SHP77 (cell line): Measurements from ENCODE around the gene TJP1.
A peak's percentile ranks its signal among the peaks of the same experiment; 100 is the strongest.
"Not testable (repeated sequence)": the region's sequence is repeated elsewhere in the genome, so short reads cannot be mapped to it uniquely, and the experiment has no call there.

Source experiments
- DNase-seq, 2 experiments: peaks; one replicate each; lab custom pipeline; 2025; lab: John Stamatoyannopoulos, UW

The TJP1 gene

GRCh38 chr15:29704950-29705597, 117.2 kb downstream of the TJP1 start:
- no peak for DNase-seq

DNA sequence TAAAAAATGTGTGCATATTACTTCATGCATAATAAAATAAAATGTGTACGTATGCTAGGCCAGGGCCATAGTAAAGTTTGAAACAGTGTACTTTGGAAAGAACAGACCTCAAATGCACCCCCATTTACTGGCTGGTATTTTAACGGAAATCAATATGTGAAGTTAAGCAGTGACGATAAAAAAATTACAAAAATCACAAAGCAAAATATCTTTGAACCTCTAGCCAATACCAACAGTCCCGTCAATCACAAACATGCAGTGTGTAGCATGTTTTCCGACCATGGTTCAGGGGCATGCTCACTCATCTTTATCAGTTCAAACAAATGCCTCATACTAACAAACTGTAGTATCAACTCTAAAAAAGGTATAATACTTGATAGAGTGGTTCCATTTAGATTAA, 121.1 kb downstream of the TJP1 start:
- DNase-seq, result no peak

- DNase-seq, result no peak
Observed at GRCh38 chr15:29700296-29700695, 122.0 kb downstream of the TJP1 start.

- peak; percentile 26 to 31 for DNase-seq
Observed at GRCh38 chr15:29699791-29700190, 122.5 kb downstream of the TJP1 start.

DNA sequence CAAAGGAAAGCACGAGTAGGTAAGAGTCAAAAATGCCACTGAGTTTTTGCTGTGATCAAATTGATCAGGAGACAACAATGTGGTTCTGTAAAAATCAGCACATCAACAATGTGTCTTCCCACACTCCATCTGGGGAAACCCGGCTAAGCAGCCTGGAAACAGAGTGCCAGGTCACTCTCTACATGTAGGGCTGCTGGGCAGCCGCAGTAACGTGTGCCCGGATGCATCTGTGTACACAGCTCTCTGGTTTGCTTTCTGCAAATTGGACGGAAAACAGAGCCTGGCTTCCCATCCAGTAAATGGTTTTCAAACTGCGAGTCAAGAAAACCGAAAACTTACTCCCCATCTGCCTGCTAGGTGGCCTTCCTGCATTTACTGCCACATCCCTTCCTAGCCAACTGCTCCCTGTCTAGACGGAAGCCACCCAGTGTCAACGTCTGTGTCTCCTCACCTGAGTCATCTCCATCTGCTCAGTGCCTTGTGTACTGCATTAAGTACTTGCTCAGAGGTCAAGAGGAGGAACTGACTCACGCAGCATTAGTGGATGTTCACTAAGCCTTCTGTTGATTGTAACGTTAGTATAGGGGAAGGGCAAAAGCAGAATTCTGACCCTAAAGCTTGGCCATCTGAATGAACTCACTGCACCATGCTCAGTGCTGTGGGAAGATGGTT, 124.1 kb downstream of the TJP1 start:
- DNase-seq, result peak; percentile 91 to 93

GRCh38 chr15:29696950-29697738, 125.1 kb downstream of the TJP1 start:
- DNase-seq, result no peak

- not testable (repeated sequence) for DNase-seq
Observed at GRCh38 chr15:29696506-29696905, 125.8 kb downstream of the TJP1 start.

DNA sequence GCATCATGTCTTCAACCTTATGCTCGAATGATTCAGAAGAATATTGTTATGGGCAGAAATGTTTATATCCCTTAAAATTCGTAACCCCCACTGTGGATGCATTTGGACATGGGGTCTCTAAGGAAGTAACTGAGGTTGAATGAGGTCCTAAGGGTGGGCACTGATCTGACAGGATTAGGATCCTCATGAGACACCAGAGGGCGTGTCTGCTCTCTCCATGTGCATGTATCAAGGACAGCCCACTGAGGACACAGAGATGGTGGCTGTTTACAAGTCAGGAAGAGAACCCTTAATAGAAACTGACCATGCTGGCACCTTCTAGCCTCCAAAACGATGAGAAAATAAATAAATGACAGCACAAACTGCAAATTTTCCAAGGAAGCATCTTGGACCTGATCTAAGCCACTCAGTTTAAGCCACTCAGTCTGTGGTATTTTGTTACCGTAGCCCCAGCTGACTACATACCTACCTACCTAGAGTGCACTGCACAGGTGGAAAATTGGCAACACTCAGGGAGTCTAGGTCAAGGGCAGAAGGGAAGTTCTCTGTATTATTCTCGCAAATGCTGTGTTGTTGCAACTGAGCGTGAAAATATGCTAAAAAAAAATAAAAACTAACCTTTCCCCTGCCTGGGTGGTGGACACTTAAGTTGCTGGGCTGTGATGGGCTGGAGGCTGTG, 126.6 kb downstream of the TJP1 start:
- no peak for DNase-seq

DNA sequence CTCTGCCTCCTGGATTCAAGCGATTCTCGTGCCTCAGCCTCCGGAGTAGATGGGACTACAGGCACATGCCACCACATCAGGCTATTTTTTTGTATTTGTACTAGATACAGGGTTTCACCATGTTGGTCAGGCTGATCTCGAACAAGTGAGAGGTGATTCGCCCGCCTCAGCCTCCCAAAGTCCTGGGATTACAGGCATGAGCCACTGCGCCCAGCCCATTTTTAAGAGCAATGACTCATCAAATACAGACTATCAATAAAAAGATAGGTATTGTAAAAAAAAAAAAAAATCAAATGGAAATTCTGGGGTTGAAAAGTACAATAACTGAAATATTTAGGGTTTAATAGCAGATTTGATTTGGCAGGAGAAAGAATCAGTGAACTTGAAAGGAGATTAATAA, 129.0 kb downstream of the TJP1 start:
- no peak for DNase-seq

GRCh38 chr15:29692527-29692926, 129.7 kb downstream of the TJP1 start:
- DNase-seq, result no peak

DNA sequence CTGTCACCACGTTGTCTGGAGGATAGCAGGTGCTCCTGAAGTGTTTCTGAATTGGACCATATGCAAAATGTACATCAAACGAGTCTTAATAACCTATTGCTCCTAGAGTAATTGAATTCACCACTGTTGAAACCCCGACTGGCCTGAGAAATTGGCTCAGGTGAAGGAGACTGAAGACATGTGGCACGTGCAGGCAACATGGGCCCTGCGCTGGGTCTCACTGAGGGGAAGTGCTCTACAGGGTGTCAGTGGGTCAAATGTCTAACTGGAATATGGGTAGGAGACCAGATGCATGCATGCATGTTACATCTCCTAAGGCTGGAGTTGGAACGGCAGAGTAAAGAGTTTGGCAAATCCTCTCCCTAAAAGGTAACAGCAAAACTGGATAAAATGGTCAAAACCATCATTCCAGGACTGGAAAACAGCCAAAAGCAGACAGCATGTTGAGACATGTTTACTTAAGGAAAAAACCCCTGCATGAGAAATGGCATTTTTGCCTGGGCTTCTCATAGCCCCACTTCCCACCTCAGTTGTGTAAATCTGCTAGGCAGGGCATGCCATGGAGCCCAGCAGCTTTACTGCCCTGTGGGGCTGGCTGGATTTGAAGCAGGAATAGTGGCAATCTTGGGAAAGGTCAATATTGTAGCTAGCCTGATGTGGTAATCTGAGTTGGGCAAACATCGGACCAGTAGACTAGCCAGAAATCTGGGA, 131.3 kb downstream of the TJP1 start:
- DNase-seq, result peak in 1 of 2 experiments; percentile 37

DNA sequence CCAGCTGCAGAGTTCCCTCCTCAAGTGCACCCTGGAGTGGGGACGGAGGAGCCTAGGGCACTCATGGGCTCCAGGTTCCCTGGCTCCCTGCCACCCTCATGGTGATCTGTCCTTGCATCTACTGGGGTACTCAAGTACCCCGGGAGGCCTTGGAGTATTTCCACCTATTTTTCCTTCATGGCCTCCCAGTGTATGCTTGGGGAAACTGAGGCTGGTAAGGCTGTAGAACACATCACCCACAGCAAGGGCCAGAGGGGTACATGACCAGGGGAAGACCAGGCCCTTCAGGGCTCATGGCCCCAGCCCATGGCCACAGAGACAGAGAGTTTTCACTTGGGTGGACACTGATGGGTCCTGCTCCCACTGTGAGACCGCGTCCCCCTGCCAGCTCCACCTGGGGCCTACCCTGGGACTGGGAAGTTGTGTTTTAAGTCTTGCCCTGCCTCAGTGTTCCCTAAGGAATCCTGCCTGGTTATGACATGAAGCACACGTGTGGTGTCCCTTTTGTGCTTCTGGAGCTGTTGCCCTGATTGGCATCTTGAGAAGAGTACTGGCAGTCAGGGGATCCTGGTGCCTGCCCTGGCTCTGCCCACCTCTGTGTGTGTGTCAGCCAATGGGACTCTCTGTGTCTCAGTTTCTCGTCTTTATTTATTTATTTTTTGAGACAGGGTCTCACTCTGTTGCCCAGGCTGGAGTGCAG, 132.8 kb downstream of the TJP1 start:
- DNase-seq, result no peak

DNA sequence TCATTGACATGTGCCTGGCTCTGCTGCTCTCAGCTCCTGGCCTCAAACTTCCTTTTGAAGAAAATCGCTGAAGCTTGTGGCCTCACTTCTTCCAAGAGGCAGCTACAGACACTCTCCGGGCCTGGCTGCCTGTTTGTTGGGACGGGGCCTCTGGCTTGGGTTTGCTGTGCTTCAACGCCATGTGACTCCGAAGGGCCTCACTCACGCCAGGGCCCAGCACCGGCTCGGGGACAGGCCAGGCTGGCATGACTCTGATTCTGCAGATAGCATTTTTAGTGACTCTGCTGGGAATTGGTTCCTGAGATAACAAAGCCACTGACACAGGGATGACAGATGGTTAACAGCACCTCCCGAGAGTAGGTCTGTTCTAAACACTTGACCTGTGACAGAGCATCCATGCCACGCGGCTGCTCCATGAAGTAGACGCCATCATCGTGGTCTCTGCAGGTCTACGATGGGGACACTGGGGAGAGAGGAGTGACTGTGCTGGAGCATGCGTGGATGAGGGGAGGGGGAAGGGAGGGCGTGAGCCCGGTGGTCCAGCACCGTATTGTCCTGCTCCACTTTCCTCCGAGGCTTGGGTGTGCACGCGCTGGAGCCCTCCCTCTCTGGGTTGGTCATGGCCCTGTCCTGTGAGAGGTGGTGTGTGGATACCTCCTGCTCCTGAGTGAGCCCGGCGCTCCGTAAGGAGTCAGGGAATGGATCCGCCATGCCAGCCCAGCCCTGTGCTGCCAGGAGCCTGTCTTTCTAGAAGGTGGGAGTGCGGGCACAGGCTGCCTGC, 133.6 kb downstream of the TJP1 start:
- no peak for DNase-seq

GRCh38 chr15:29687939-29688505, 134.2 kb downstream of the TJP1 start:
- DNase-seq, result no peak

DNA sequence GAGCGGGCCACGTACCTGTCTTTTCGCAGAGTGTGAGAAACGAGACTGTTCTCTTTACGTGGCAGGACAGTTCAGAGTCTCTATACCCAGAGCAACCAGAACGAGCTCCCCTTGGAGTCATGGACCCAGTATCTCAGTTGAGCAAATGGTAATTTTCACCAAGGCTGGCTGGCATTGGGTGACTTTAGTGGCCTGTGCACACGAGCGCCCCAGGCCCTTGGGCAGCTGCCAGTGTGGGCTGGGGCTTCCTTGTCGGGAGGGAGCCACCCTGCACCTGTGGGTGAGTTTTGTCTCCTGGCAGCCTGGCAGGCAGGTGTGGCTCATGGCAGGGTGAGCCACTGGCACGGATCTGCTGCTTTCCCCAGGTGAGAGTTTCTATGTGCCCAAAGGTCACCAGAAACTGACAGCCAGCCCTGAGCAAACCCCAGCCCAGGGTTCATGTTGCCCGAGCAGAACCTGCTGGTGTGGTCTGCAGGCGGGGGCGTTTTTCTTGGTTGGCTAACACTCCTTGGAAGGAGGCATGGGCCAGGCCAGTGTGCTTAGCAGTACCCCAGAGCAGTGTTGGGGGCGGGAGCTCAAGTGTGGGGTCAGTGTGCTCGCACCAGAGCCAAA, 135.0 kb downstream of the TJP1 start:
- DNase-seq, result no peak

GRCh38 chr15:29686445-29687203, 135.6 kb downstream of the TJP1 start:
- DNase-seq, result no peak

GRCh38 chr15:29686079-29686425, 136.2 kb downstream of the TJP1 start:
- DNase-seq, result no peak

DNA sequence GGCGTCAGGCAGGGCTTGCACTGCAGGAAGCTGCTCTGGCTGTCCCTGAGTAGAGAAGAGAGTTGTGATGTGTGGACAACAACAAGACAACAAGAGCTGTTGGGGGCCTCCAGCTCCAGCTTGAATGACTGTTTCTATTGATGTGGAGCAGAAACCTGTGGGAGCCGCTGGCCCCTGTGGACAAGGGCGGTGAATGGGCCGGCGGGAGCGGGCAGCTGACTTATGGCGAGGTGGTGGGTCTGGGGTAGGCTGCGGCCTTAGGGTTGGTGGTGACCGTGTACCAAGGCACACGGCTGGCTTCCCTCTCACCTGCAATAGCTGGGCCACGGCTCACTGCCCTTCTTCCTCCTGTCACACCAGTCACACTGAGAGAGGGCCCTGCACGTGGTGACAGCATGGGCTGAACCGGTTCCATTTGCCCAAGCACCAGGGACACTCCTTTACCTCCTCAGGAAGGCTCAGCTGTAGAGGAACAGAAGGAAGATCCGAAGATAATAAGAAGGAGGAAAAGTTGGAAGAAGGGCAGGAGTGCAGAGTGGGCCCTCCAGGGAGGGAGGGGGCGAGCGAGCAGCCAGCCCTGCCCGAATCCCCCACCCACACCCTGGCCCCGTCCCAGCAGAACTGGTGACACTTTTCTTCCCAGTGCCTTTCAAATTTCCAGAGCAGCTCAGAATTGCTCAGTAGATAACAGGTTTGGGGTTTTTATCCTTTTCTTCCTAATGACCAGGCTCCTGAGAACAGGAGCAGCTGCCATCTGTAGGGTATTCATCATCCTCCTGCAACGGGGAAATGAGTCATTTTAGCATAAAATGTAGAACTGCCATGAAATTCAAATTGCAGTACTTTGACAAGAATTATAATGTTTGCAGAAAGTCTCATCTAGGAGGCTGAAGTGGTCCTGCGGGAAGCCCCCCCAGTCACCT, 136.9 kb downstream of the TJP1 start:
- no peak for DNase-seq
